BLaER1 treated with 17β-estradiol and CSF1 and Interleukin-3, amounts not matched to agents 10 nM and 100 nM (cell line): Measurements from ENCODE around the gene SH3BP4.

ENCODE experiments used
- H3K27ac ChIP-seq, 11 experiments: shearing (Covaris generic); formaldehyde crosslinking; 2 replicates each; pipeline ENCODE4 v1.8.1; 2022
- H3K27me3 ChIP-seq, 11 experiments: shearing (Covaris generic); formaldehyde crosslinking; 2 replicates each; pipeline ENCODE4 v1.8.1; 2022
- H3K36me3 ChIP-seq, 11 experiments: shearing (Covaris generic); formaldehyde crosslinking; 2 replicates each; pipeline ENCODE4 v1.8.1; 2022
- H3K4me1 ChIP-seq, 10 experiments: shearing (Covaris generic); formaldehyde crosslinking; 2 replicates each; pipeline ENCODE4 v1.8.1; 2022
- H3K4me2 ChIP-seq, 11 experiments: shearing (Covaris generic); formaldehyde crosslinking; 2 replicates each; pipeline ENCODE4 v1.8.1; 2022
- H3K4me3 ChIP-seq, 10 experiments: shearing (Covaris generic); formaldehyde crosslinking; 2 replicates each; pipeline ENCODE4 v1.8.1; 2022
- H3K9ac ChIP-seq, 11 experiments: shearing (Covaris generic); formaldehyde crosslinking; 2 replicates each; pipeline ENCODE4 v1.8.1; 2022
- H3K9me3 ChIP-seq, 11 experiments: shearing (Covaris generic); formaldehyde crosslinking; replicated peaks in 1 of 11; 2 replicates each; pipeline ENCODE4 v1.8.1; 2022
- H4K20me1 ChIP-seq, 11 experiments: shearing (Covaris generic); formaldehyde crosslinking; 2 replicates each; pipeline ENCODE4 v1.8.1; 2022
- Cebpa-rat ChIP-seq, 11 experiments: shearing (Covaris generic); IDR thresholded peaks; 2 replicates each; pipeline ENCODE4 v1.8.1; 2022

Gene SH3BP4

GRCh38 chr2:235066895-235067294, 115.1 kb downstream of the SH3BP4 start:
- Histone ChIP-seq H3K9me3 (peaks cover 0 to 10% (median 0%) of the 10 kb centered on the region in 11 experiments; a peak in 2 of 22 replicates), H3K9ac (no peak overlapping the region), H4K20me1 (no peaks in the 10 kb centered on the region), H3K36me3 (no peaks in the 10 kb centered on the region), H3K4me3 (no peak overlapping the region), H3K4me2 (no peak overlapping the region), H3K27ac (no peak overlapping the region), H3K27me3 (no peaks in the 10 kb centered on the region), H3K4me1 (no peaks in the 10 kb centered on the region)
- TF ChIP-seq Cebpa-rat (IDR thresholded peaks at IDR 0.05), result no peak

- Histone ChIP-seq H3K9ac (no peak overlapping the region), H4K20me1 (no peaks in the 10 kb centered on the region), H3K9me3 (peaks cover 0 to 10% (median 0%) of the 10 kb centered on the region in 11 experiments; a peak in 2 of 22 replicates), H3K27me3 (no peaks in the 10 kb centered on the region), H3K27ac (no peak overlapping the region), H3K4me3 (no peak overlapping the region), H3K36me3 (no peaks in the 10 kb centered on the region), H3K4me1 (peaks cover 0 to 6% (median 3%) of the 10 kb centered on the region in 10 experiments; a peak in 15 of 20 replicates), H3K4me2 (no peak overlapping the region)
- TF ChIP-seq Cebpa-rat (IDR thresholded peaks at IDR 0.05), result no peak
Measured at GRCh38 chr2:235068701-235069100, 116.9 kb downstream of the SH3BP4 start.

DNA sequence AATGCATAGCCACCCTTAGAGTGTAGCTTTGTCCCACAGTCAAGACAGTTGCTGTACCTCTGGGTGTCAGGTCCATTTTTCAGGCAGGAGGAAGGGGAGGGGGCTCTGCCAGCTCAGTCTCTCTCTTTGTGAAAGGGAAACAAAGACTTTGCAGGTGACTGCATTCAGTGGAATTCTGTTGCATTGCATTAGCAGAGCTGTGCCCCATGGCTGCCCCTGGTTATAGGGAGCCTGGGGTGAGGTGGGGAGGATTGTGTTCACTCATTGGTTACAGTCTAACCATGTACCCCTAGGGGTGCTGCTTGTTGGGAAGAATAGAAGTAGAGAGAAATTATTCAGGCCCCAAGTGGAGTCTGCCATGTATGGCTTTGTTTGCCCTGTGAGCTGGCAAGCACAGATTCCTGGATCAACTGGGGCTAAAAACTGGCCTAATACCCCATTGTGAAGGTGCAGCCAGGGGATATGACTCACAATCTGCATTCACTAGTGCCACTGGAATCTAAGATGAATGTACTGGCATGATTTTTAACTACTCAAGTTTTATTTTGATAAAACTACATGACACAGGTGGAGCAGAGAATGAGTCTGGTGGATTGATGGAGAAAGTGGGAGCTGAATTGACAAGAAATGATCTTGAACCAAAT, 118.4 kb downstream of the SH3BP4 start:
- Histone ChIP-seq H3K4me1 (peaks cover 0 to 21% (median 10%) of the 10 kb centered on the region in 10 experiments; a peak in 15 of 20 replicates), H3K36me3 (no peaks in the 10 kb centered on the region), H3K9me3 (peaks cover 0 to 10% (median 0%) of the 10 kb centered on the region in 11 experiments; a peak in 2 of 22 replicates), H4K20me1 (no peaks in the 10 kb centered on the region), H3K27ac (no peak overlapping the region), H3K4me3 (no peak overlapping the region), H3K4me2 (no peak overlapping the region), H3K9ac (no peak overlapping the region), H3K27me3 (no peaks in the 10 kb centered on the region)
- TF ChIP-seq Cebpa-rat (IDR thresholded peaks at IDR 0.05), result no peak

DNA sequence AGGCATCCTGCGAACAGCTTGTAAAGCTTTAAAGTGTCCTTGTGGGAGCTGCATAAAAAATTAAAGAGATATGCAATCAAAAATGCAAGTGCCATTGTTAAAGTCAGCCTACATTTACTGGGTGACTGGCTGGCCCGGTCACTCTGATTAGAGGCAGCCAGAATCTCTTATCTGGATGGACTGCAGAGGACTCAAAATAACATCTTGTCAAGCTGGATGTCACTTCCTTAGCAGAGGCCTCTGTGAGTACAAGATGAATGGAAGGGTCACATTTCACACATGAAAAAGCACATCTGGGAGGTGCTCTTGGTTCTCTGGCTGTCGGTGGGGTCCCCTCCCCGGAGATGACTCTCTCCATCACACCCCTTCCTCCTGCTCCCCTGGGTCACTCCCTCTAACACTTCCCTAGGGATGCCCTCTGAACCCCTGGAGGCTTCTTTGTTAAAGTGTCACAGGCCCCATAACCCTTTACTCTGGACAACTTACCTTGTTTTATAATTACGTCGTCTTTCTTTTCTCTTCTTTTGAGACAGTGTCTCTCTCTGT, 122.1 kb downstream of the SH3BP4 start:
- no peak overlapping the region for H3K9ac ChIP-seq
- H3K4me1 ChIP-seq, result peaks cover 0 to 25% (median 10%) of the 10 kb centered on the region in 10 experiments; a peak in 15 of 20 replicates
- H3K36me3 ChIP-seq, result no peaks in the 10 kb centered on the region
- TF ChIP-seq Cebpa-rat (IDR thresholded peaks at IDR 0.05), result no peak
- H3K9me3 ChIP-seq, result peaks cover 0 to 8% (median 0%) of the 10 kb centered on the region in 11 experiments; a peak in 2 of 22 replicates
- H4K20me1 ChIP-seq, result no peaks in the 10 kb centered on the region
- no peak overlapping the region for H3K27ac ChIP-seq
- H3K27me3 ChIP-seq, result no peaks in the 10 kb centered on the region
- peak overlapping the region in 8 of 11 experiments; percentile 13 to 53 (median 40); a peak in 13 of 22 replicates for H3K4me2 ChIP-seq
- H3K4me3 ChIP-seq, result no peak overlapping the region

DNA sequence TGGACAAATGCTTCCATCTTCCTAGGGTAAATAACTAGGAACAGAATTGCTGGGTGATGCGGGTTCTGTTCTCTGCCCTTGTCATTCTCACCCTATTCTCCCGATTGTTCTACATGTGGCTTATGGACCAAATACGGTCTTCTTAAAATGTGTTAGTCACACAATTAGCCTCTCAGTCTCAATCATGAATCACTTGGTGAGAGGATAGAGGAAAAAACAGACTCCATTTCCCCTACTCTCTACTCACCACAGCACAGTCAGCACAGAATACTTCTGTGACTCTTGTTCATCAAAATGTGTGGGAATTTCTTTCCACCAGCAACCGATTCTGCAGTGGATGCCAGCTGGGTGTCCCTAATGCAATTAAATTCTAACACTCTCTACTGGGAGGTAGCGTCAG, 125.2 kb downstream of the SH3BP4 start:
- no peak for TF ChIP-seq Cebpa-rat (IDR thresholded peaks at IDR 0.05)
- no peaks in the 10 kb centered on the region for H3K27me3 ChIP-seq
- peaks cover 0 to 25% (median 10%) of the 10 kb centered on the region in 10 experiments; a peak in 15 of 20 replicates for H3K4me1 ChIP-seq
- no peak overlapping the region for H3K4me2 ChIP-seq
- peaks cover 4 to 14% (median 10%) of the 10 kb centered on the region in 11 experiments; a peak in 17 of 22 replicates for H3K9me3 ChIP-seq
- no peak overlapping the region for H3K9ac ChIP-seq
- no peaks in the 10 kb centered on the region for H3K36me3 ChIP-seq
- H4K20me1 ChIP-seq, result no peaks in the 10 kb centered on the region
- no peak overlapping the region for H3K4me3 ChIP-seq
- no peak overlapping the region for H3K27ac ChIP-seq

GRCh38 chr2:235078182-235078581, 126.4 kb downstream of the SH3BP4 start:
- Histone ChIP-seq H3K27ac (no peak overlapping the region), H3K4me2 (no peak overlapping the region), H3K9ac (no peak overlapping the region), H4K20me1 (no peaks in the 10 kb centered on the region), H3K36me3 (no peaks in the 10 kb centered on the region), H3K27me3 (no peaks in the 10 kb centered on the region), H3K9me3 (peaks cover 4 to 17% (median 10%) of the 10 kb centered on the region in 11 experiments; a peak in 17 of 22 replicates), H3K4me3 (no peak overlapping the region), H3K4me1 (peaks cover 0 to 24% (median 10%) of the 10 kb centered on the region in 10 experiments; a peak in 15 of 20 replicates)
- TF ChIP-seq Cebpa-rat (IDR thresholded peaks at IDR 0.05), result no peak

- H3K4me1 ChIP-seq, result peaks cover 0 to 16% (median 4%) of the 10 kb centered on the region in 10 experiments; a peak in 14 of 20 replicates
- H3K9ac ChIP-seq, result no peak overlapping the region
- no peak for TF ChIP-seq Cebpa-rat (IDR thresholded peaks at IDR 0.05)
- peaks cover 4 to 17% (median 10%) of the 10 kb centered on the region in 11 experiments; a peak in 17 of 22 replicates for H3K9me3 ChIP-seq
- no peaks in the 10 kb centered on the region for H4K20me1 ChIP-seq
- H3K27ac ChIP-seq, result no peak overlapping the region
- H3K4me2 ChIP-seq, result no peak overlapping the region
- no peak overlapping the region for H3K4me3 ChIP-seq
- no peaks in the 10 kb centered on the region for H3K27me3 ChIP-seq
- no peaks in the 10 kb centered on the region for H3K36me3 ChIP-seq
Measured at GRCh38 chr2:235078914-235079472, 127.2 kb downstream of the SH3BP4 start.

DNA sequence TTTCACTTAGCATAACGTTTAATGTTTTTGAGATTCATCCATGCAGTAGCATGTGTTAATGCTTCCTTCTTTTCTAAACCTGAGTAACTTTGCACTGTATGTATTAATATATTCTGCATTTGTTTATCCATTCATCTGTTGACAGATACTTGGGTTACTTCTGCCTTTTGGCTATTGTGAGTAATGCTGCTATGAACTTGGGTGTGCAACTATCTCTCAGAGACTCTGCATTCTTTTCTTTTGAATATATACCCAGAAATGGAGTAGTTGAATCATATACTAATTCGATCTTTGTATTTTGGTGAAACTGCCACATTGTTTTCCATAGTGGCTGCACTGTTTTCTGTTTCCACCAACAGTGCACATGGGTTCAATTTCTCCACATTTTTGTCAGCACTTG, 128.3 kb downstream of the SH3BP4 start:
- TF ChIP-seq Cebpa-rat (IDR thresholded peaks at IDR 0.05), result no peak
- Histone ChIP-seq H3K9ac (no peak overlapping the region), H4K20me1 (no peaks in the 10 kb centered on the region), H3K36me3 (no peaks in the 10 kb centered on the region), H3K4me2 (no peak overlapping the region), H3K4me1 (peaks cover 0 to 4% (median 0%) of the 10 kb centered on the region in 10 experiments; a peak in 5 of 20 replicates), H3K27me3 (no peaks in the 10 kb centered on the region), H3K27ac (no peak overlapping the region), H3K4me3 (no peak overlapping the region), H3K9me3 (peaks cover 11 to 27% (median 19%) of the 10 kb centered on the region in 11 experiments)

- H3K4me2 ChIP-seq, result no peak overlapping the region
Measured at GRCh38 chr2:235082578-235083338, 130.9 kb downstream of the SH3BP4 start.

More at GRCh38 chr2:235082578-235083338, 130.9 kb downstream of the SH3BP4 start:
- no peak overlapping the region for H3K4me3 ChIP-seq
- H3K9ac ChIP-seq, result no peak overlapping the region
- H3K36me3 ChIP-seq, result no peaks in the 10 kb centered on the region
- TF ChIP-seq Cebpa-rat (IDR thresholded peaks at IDR 0.05), result no peak
- H3K9me3 ChIP-seq, result peaks cover 17 to 34% (median 27%) of the 10 kb centered on the region in 11 experiments
- no peaks in the 10 kb centered on the region for H3K27me3 ChIP-seq
- no peaks in the 10 kb centered on the region for H4K20me1 ChIP-seq
- no peaks in the 10 kb centered on the region for H3K4me1 ChIP-seq
- H3K27ac ChIP-seq, result no peak overlapping the region
